Measurements from ENCODE around the gene LSM14B.
"Not testable (repeated sequence)": the region's sequence is repeated elsewhere in the genome, so short reads cannot be mapped to it uniquely, and the experiment has no call there.

The LSM14B gene

DNA sequence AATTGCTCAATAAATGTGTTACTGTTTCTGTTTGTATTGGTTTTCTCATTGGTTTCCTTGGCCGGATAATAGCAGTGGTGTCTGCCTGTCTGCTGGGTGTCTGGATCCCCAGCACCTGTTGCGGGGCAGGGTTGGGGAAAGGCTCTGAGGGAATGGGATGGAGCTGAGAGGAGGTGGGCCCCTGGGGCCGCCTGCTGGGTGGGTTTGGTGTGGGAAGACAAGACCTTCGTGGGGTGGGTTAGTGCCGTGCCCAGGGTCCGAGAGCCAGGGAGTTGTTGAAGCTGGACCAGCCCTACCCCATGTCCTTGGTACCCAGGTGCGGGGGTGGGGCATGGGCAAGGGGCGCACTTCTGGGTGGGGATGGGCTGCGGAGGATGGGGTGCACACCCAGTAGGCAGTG lies 25.3 kb downstream of the LSM14B start:
- DNase-seq = no peak

DNA sequence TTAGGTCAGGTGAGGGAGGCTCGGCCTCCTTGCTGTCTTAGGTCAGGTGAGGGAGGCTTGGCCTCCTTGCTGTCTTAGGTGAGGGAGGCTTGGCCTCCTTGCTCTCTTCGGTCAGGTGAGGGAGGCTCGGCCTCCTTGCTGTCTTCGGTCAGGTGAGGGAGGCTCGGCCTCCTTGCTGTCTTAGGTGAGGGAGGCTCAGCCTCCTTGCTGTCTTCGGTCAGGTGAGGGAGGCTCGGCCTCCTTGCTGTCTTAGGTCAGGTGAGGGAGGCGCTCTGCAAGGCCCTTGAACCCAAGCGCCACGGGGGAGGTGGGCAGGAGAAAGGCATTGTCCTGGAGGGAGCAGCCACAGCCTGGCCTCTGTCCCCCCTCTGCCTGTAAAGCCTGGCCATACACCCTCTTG lies 26.1 kb downstream of the LSM14B start:
- DNase-seq = not testable (repeated sequence)

- DNase-seq = no peak
Observed at GRCh38 chr20:62148908-62149314, 26.6 kb downstream of the LSM14B start.

GRCh38 chr20:62149532-62150309 lies 27.4 kb downstream of the LSM14B start:
- DNase-seq = no peak

GRCh38 chr20:62150310-62150575 lies 28.0 kb downstream of the LSM14B start:
- no peak for DNase-seq

GRCh38 chr20:62151225-62151624 lies 28.9 kb downstream of the LSM14B start:
- DNase-seq = no peak

DNA sequence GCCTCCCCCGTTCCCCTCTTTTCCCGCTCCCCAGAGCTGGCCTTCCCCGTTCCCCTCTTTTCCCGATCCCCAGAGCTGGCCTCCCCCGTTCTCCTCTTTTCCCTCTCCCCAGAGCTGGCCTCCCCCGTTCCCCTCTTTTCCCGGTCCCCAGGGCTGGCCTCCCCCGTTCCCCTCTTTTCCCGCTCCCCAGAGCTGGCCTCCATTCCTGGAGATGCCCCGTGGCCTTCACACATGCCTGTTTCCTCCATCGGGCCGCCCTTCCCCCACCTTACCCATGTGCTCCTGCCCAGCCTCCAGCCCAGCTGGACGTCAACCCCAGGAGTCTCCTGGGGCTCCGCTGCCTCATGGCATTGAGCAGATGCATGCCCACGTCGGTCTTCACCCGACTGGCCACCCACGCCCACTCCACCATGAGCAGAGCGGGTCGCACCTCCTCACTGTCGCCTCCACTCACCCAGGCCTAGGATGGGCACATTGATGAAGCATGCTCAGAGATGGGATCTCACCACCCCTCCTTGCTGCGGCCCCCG lies 29.6 kb downstream of the LSM14B start:
- no peak for DNase-seq

GRCh38 chr20:62155428-62156253 lies 33.4 kb downstream of the LSM14B start:
- no peak for DNase-seq

DNA sequence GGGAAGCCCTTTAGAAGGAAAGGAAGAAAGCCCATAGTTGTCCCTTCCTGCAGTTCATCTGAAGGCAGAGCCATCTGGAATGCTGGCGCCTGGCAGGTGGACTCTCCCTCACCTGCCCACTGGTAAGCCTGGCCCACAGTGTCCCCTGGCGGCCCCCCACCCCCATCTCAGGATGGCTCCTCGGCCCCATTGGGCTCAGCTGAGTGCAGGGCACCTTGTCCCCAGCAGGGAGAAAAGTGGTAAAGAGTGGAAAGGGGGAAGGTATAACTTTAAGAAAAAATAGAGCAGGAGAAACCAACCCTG lies 33.9 kb downstream of the LSM14B start:
- no peak for DNase-seq

- peak; percentile 79 for DNase-seq
Observed at GRCh38 chr20:62156592-62157386, 34.5 kb downstream of the LSM14B start.

DNA sequence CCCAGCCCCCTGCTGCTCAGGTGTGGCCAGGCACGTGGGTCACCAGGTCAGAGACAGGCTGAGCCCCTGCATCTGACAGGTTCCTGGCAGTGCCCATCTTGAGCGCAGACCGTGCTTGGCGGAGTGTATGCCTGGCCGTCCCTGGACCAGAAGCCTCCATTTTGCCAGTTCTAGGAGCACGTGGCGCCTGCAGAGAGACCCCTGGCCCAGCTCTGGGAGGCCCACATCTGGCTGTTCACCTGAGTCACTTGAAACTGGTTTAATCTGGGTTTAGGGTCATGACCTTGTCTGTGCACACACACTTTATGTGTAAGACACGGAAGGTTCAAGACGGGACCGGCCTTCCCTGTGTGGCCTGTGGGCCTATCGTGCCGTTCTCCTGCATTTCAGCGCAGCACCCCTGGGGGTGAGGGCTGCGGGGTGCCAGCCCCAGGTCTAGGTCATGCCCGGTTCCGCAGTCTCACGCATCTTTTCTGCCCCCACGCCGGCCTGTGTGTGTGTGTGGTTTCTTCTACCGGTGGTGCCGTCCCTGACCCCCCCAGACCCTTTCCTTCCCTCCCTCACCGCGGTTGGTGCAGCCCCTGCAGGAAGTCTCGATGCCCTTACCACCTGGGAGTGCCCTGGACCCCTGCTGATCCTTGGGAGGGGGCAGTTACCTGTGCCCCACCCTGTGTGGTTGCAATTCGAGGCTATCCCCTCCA lies 35.3 kb downstream of the LSM14B start:
- DNase-seq = no peak

DNA sequence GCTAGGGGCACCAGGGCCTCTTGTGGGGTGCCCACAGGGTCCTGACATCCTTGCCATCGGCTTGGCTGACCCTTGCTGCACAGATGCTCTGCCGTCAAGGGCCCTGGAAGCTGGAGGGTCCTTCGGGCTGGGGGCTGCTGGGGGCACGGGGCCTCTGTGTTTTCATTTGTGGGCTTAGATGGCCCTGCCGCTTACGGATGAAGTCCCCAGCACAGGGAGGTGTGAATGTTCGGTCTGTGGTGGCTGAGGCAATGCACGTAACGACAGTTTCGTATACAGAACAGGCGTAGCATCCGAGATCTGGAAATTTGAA lies 35.8 kb downstream of the LSM14B start:
- no peak for DNase-seq

- DNase-seq = no peak
Observed at GRCh38 chr20:62158541-62158940, 36.3 kb downstream of the LSM14B start.

GRCh38 chr20:62159052-62159451 lies 36.8 kb downstream of the LSM14B start:
- DNase-seq = no peak

- DNase-seq = no peak
Observed at GRCh38 chr20:62159839-62160238, 37.6 kb downstream of the LSM14B start.

DNA sequence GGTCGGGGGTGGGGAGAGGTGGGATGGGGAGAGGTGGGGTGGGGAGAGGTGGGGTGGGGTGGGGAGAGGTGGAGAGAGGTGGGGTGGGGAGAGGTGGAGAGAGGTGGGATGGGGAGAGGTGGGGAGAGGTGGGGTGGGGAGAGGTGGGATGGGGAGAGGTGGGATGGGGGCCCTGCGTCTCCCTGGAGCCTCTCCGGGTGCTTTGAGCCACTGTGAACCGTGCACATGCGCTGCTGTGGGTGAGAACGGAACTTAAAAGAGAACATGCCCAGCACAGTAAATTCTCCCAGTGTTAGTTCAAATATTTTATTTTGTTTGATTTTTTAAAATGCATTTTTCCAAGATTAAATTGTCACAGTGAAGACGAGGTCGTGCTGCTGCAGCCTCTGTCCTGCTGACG lies 38.0 kb downstream of the LSM14B start:
- no peak for DNase-seq

DNA sequence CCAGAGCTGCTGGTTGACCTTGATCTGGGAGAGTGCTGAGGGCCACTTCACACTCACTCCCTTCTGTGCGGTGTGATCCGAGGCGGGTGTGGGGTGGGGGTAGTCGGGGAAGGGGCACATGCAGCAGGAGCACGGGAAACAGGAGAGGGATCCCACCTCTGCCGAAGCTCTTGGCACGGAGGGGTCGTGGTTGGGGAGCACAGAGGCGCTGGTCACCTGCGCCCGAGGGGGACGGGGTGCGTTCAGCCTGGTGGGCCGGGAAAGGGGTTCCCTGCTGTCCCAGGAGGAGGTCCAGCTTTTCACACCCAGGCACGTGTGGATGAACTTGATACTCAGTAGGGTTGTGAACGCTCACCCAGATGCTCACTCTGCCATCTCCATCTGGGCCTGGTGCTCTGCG lies 38.6 kb downstream of the LSM14B start:
- DNase-seq = no peak

DNA sequence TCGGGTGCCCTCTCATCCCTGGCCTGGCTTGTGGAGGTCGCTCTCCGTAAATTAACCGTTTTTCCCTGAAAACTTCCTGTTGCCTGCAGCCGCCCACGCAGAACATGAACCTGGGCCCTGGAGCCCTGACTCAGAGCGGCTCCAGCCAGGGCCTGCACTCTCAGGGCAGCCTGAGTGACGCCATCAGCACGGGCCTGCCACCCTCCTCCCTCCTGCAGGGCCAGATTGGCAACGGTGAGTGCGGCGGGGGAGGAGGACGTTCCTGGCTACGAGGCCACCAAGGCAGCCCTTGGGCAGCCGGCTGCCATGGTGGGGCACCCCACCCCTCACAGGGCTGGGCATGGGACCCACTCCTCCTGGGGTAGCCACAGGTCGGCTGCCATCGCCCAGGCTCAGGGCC lies 39.1 kb downstream of the LSM14B start:
- DNase-seq = no peak

DNA sequence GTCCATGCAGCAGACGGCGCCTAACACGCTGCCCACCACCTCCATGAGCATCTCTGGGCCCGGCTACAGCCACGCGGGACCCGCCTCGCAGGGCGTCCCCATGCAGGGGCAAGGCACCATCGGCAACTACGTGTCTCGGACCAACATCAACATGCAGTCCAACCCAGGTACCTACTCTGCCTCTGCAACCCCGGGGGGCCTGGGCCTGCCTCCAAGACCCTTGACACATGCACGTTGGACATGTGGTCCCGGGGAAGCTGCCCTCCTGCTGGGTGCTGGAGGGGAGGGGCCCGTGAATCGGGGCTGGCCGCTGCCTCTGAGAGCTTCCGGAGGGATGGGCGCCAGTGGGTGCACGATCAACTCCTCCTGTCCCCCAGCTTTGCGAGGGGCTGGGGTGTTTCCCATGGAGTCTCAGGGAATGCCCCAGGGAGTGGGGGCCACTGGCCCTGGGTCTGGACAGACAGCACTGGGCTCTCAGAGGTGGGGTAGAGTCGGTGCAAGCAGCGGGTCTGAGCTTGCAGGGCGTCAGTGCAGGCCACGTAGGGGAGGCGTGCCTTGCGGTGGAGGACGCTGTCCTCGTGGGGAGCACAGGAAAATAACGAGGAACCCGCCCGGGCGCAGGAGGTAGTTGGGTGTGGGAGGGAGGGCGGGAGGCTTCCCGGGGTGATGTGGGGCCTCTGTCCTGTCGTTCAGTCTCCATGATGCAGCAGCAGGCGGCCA lies 40.6 kb downstream of the LSM14B start:
- DNase-seq = no peak

- no peak for DNase-seq
Observed at GRCh38 chr20:62163485-62163865, 41.2 kb downstream of the LSM14B start.

GRCh38 chr20:62163986-62164762 lies 41.9 kb downstream of the LSM14B start:
- no peak for DNase-seq

Data from femur (tissue), 1 donor.